Measurements from ENCODE around the gene GPR26.

- TF ChIP-seq GATA3 (IDR thresholded peaks at IDR 0.05; ENCODE audit: low read depth, low read length) (no peak), GATA2 (IDR thresholded peaks at IDR 0.05; ENCODE audit: low read depth, low read length) (no peak)
Measured at GRCh38 chr10:123669886-123670285, 3.7 kb downstream of the GPR26 start.
